Lower leg skin (tissue), 3 donors: ENCODE measurements around the gene ARHGAP24.

ENCODE experiments used
- POLR2A ChIP-seq, 2 donors: fragments of 450-650 bp; IDR thresholded peaks; one replicate each; pipeline ENCODE4 v1.6.1; 2016 to 2017; ENCODE audit warnings: antibody characterized with exemption in 2 of 2, mild to moderate bottlenecking in 1 of 2, moderate library complexity in 1 of 2
- TF ChIP-seq, protein P1 (sequence below), 3 donors: fragments of 450-650 bp; IDR thresholded peaks; one replicate each; pipeline ENCODE4 v1.5.1; 2016; ENCODE audit warnings: antibody characterized with exemption in 3 of 3, mild to moderate bottlenecking in 3 of 3, moderate library complexity in 2 of 3

DNA sequence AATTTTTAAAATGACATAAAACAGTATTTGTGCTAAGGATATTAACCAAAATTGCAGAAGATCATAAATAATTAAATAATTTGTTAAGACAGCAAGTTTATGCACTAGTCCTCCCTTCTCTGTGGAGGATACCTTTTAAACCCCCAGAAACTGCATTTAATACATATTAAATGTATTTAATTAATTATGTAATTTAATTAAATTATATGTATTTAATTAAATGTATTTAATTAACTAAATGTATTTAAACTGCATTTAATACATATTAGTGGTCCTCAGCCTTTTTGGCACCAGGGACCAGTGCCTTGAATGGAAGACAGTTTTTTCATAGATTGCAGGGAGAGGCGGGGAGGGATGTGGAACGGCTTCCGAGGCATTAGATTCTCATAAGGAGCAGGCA, 404.6 kb downstream of the ARHGAP24 start:
- TF ChIP-seq, protein P1, sequence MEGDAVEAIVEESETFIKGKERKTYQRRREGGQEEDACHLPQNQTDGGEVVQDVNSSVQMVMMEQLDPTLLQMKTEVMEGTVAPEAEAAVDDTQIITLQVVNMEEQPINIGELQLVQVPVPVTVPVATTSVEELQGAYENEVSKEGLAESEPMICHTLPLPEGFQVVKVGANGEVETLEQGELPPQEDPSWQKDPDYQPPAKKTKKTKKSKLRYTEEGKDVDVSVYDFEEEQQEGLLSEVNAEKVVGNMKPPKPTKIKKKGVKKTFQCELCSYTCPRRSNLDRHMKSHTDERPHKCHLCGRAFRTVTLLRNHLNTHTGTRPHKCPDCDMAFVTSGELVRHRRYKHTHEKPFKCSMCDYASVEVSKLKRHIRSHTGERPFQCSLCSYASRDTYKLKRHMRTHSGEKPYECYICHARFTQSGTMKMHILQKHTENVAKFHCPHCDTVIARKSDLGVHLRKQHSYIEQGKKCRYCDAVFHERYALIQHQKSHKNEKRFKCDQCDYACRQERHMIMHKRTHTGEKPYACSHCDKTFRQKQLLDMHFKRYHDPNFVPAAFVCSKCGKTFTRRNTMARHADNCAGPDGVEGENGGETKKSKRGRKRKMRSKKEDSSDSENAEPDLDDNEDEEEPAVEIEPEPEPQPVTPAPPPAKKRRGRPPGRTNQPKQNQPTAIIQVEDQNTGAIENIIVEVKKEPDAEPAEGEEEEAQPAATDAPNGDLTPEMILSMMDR (IDR thresholded peaks at IDR 0.05): no peak
- no peak for TF ChIP-seq POLR2A (IDR thresholded peaks at IDR 0.05)
